ENCODE results near the gene RNF224.

- no peak for TF ChIP-seq CTCF (IDR thresholded peaks at IDR 0.05; ENCODE audit: low read depth, low read length)
- TF ChIP-seq EZH2phosphoT487 (IDR thresholded peaks at IDR 0.05; ENCODE audit: low read depth): no peak
Observed at GRCh38 chr9:137218754-137219271, 8.5 kb upstream of the RNF224 start.

Measured in OCI-LY3 (cell line).